Neural progenitor cell (in vitro differentiated cells): Measurements from ENCODE around the gene SLC43A1.

ENCODE experiments used
- CTCF ChIP-seq: fragments of 200-600 bp; sonication (generic); IDR thresholded peaks from 2 replicates; pipeline ENCODE4 v1.5.1; 2017; ENCODE audit warnings: antibody characterized with exemption, mild to moderate bottlenecking
- EZH2phosphoT487 ChIP-seq: fragments of 200-600 bp; sonication (generic); IDR thresholded peaks from 2 replicates; pipeline ENCODE4 v1.6.1; 2017; ENCODE audit warnings: antibody characterized with exemption

- no peak for TF ChIP-seq CTCF
- no peak for TF ChIP-seq EZH2phosphoT487
Observed at GRCh38 chr11:57521116-57521515, 5.6 kb upstream of the SLC43A1 start.
